GM04503 (cell line): ENCODE results near the gene TDP1.
"Not testable (repeated sequence)": the region's sequence is repeated elsewhere in the genome, so short reads cannot be mapped to it uniquely, and the experiment has no call there.

Experiments used
- DNase-seq: peaks from one replicate; pipeline ENCODE4 v3.0.0-alpha.2; 2012; ENCODE audit warnings: low read depth

The TDP1 gene

GRCh38 chr14:89990218-89990617, 34.5 kb downstream of the TDP1 start:
- no peak for DNase-seq

- DNase-seq: no peak
Measured at GRCh38 chr14:89990623-89991275, 35.0 kb downstream of the TDP1 start.

- DNase-seq: no peak
Measured at GRCh38 chr14:89992273-89992672, 36.5 kb downstream of the TDP1 start.

- no peak for DNase-seq
Measured at GRCh38 chr14:89996963-89997362, 41.2 kb downstream of the TDP1 start.

- no peak for DNase-seq
Measured at GRCh38 chr14:90000935-90001334, 45.2 kb downstream of the TDP1 start.

GRCh38 chr14:90003526-90004307, 48.0 kb downstream of the TDP1 start:
- no peak for DNase-seq

- DNase-seq: no peak
Measured at GRCh38 chr14:90005441-90005840, 49.7 kb downstream of the TDP1 start.

GRCh38 chr14:90005939-90006530, 50.3 kb downstream of the TDP1 start:
- no peak for DNase-seq

- peak; percentile 3 for DNase-seq
Measured at GRCh38 chr14:90017371-90017770, 61.6 kb downstream of the TDP1 start.

- no peak for DNase-seq
Measured at GRCh38 chr14:90019824-90020523, 64.2 kb downstream of the TDP1 start.

GRCh38 chr14:90023176-90023896, 67.6 kb downstream of the TDP1 start:
- DNase-seq: no peak

- DNase-seq: no peak
Measured at GRCh38 chr14:90024910-90025309, 69.2 kb downstream of the TDP1 start.

GRCh38 chr14:90026608-90027007, 70.9 kb downstream of the TDP1 start:
- not testable (repeated sequence) for DNase-seq

GRCh38 chr14:90027842-90028241, 72.1 kb downstream of the TDP1 start:
- DNase-seq: no peak

- DNase-seq: no peak
Measured at GRCh38 chr14:90034156-90034555, 78.4 kb downstream of the TDP1 start.

GRCh38 chr14:90034835-90035525, 79.3 kb downstream of the TDP1 start:
- no peak for DNase-seq

GRCh38 chr14:90039253-90040010, 83.7 kb downstream of the TDP1 start:
- DNase-seq: no peak

- no peak for DNase-seq
Measured at GRCh38 chr14:90040411-90040810, 84.7 kb downstream of the TDP1 start.

GRCh38 chr14:90042496-90043252, 86.9 kb downstream of the TDP1 start:
- no peak for DNase-seq

- DNase-seq: no peak
Measured at GRCh38 chr14:90045616-90046015, 89.9 kb downstream of the TDP1 start.
